KMS-11 (cell line): ENCODE measurements around the gene LNX2.
A peak's percentile ranks its signal among the peaks of the same experiment; 100 is the strongest.

Source experiments
- H2AFZ ChIP-seq: fragments of 200-600 bp; sonication (generic); 2 replicates; pipeline ENCODE4 v1.6.1; 2016; ENCODE audit warnings: antibody characterized with exemption, mixed run types, low read depth
- H3K27ac ChIP-seq: fragments of 200-600 bp; sonication (generic); 2 replicates; pipeline ENCODE4 v1.6.1; 2016; ENCODE audit warnings: mild to moderate bottlenecking, mixed run types
- H3K27me3 ChIP-seq: fragments of 200-600 bp; sonication (generic); 2 replicates; pipeline ENCODE4 v1.6.1; 2017; ENCODE audit warnings: mild to moderate bottlenecking, low read depth, mixed run types, moderate library complexity; ENCODE audit not compliant: insufficient read depth
- H3K36me3 ChIP-seq: fragments of 200-600 bp; sonication (generic); 2 replicates; pipeline ENCODE4 v1.6.1; 2017; ENCODE audit warnings: mild to moderate bottlenecking, mixed run types; ENCODE audit not compliant: insufficient read depth
- H3K4me1 ChIP-seq: fragments of 200-600 bp; sonication (generic); 2 replicates; pipeline ENCODE4 v1.6.1; 2016; ENCODE audit warnings: mild to moderate bottlenecking, low read depth, mixed run types; ENCODE audit not compliant: poor library complexity, severe bottlenecking
- H3K4me2 ChIP-seq: fragments of 200-600 bp; sonication (generic); 2 replicates; pipeline ENCODE4 v1.7.0; 2016; ENCODE audit warnings: mild to moderate bottlenecking, mixed run types
- H3K4me3 ChIP-seq: fragments of 200-600 bp; sonication (generic); IDR thresholded peaks from 2 replicates; pipeline ENCODE4 v1.6.1; 2017; ENCODE audit warnings: low read depth, low read length, mixed read lengths; ENCODE audit not compliant: insufficient read depth
- H3K79me2 ChIP-seq: fragments of 200-600 bp; sonication (generic); 2 replicates; pipeline ENCODE4 v1.6.1; 2016; ENCODE audit warnings: low read depth, mixed run types; ENCODE audit not compliant: insufficient read depth
- H3K9ac ChIP-seq: fragments of 200-600 bp; sonication (generic); 2 replicates; pipeline ENCODE4 v1.6.1; 2016; ENCODE audit warnings: mild to moderate bottlenecking, mixed run types
- H4K20me1 ChIP-seq: fragments of 200-600 bp; sonication (generic); 2 replicates; pipeline ENCODE4 v1.6.1; 2016; ENCODE audit warnings: mild to moderate bottlenecking, mixed run types; ENCODE audit not compliant: insufficient read depth
- CTCF ChIP-seq: fragments of 200-600 bp; sonication (generic); conservative IDR thresholded peaks from 2 replicates; pipeline ENCODE4 v1.6.1; 2017; ENCODE audit warnings: low read depth, mild to moderate bottlenecking, antibody characterized with exemption, low read length, moderate library complexity, mixed read lengths

LNX2 gene

GRCh38 chr13:27617881-27618321, 2.4 kb downstream of the LNX2 start:
- no peak overlapping the region for H3K9ac ChIP-seq
- peaks cover 10% of the 10 kb centered on the region for H3K4me1 ChIP-seq
- H3K27ac ChIP-seq, result no peak overlapping the region
- no peak for TF ChIP-seq CTCF
- H3K4me2 ChIP-seq, result peak overlapping the region; percentile 86; the same call in 1 of the 2 replicates
- no peaks in the 10 kb centered on the region for H3K27me3 ChIP-seq
- H2AFZ ChIP-seq, result no peak overlapping the region
- peaks cover 69% of the 10 kb centered on the region for H3K79me2 ChIP-seq
- H3K4me3 ChIP-seq, result no peak overlapping the region
- H4K20me1 ChIP-seq, result no peaks in the 10 kb centered on the region
- H3K36me3 ChIP-seq, result no peaks in the 10 kb centered on the region

DNA sequence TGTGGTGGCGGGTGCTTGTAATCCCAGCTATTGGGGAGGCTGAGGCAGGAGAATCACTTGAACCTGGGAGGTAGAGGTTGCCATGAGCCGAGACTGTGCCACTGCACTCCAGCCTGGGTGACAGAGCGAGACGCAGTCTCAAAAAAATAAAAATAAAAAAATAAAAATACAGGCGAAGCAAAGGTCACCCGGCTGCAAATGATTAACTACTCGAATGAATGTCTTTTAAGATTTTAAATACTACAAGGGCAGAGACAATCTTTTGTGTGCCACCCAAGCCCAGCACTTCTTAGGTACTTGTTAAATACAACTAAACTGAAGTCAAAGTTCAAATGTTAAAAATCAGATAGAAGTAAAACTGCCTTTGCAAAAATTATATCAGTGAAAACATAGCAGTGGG, 6.7 kb downstream of the LNX2 start:
- Histone ChIP-seq H3K27me3 (no peaks in the 10 kb centered on the region), H2AFZ (no peak overlapping the region), H4K20me1 (no peaks in the 10 kb centered on the region), H3K27ac (no peak overlapping the region), H3K4me3 (no peak overlapping the region), H3K4me1 (peaks cover 23% of the 10 kb centered on the region), H3K79me2 (peaks cover 71% of the 10 kb centered on the region), H3K36me3 (no peaks in the 10 kb centered on the region), H3K4me2 (no peak overlapping the region), H3K9ac (no peak overlapping the region)
- no peak for TF ChIP-seq CTCF

- Histone ChIP-seq H2AFZ (no peak overlapping the region), H3K9ac (peak overlapping the region; percentile 35; the same call in 1 of the 2 replicates), H3K36me3 (no peaks in the 10 kb centered on the region), H3K79me2 (peaks cover 77% of the 10 kb centered on the region; the same call in 1 of the 2 replicates), H3K27me3 (no peaks in the 10 kb centered on the region), H3K4me3 (no peak overlapping the region), H3K4me2 (peak overlapping the region; percentile 99), H3K27ac (peak overlapping the region; percentile 90), H3K4me1 (peaks cover 78% of the 10 kb centered on the region), H4K20me1 (no peaks in the 10 kb centered on the region)
- no peak for TF ChIP-seq CTCF
Measured at GRCh38 chr13:27607125-27607524, 13.2 kb downstream of the LNX2 start.

- Histone ChIP-seq H3K27me3 (no peaks in the 10 kb centered on the region), H3K4me1 (peaks cover 88% of the 10 kb centered on the region), H3K79me2 (peaks cover 85% of the 10 kb centered on the region; the same call in 1 of the 2 replicates), H3K36me3 (no peaks in the 10 kb centered on the region), H3K4me2 (peak overlapping the region; percentile 99), H3K4me3 (no peak overlapping the region), H3K9ac (peak overlapping the region; percentile 35; the same call in 1 of the 2 replicates), H4K20me1 (no peaks in the 10 kb centered on the region), H2AFZ (no peak overlapping the region), H3K27ac (peak overlapping the region; percentile 90)
- TF ChIP-seq CTCF, result no peak
Measured at GRCh38 chr13:27605610-27606200, 14.6 kb downstream of the LNX2 start.
